ENCODE data around the gene USP21.

GRCh38 chr1:161182214-161182613 lies 22.9 kb downstream of the USP21 start:
- TF ChIP-seq REST (IDR thresholded peaks at IDR 0.05; ENCODE audit: borderline replicate concordance) (no peak), CTCF (IDR thresholded peaks at IDR 0.05; ENCODE audit: poor library complexity, severe bottlenecking) (no peak)

All from neural cell (in vitro differentiated cells).